GM11168 (cell line): ENCODE measurements around the gene MMP11.

Experiments used
- in situ Hi-C: fragments of 300-500 bp; cut with MboI; formaldehyde crosslinking; loops from one replicate; pipeline ENCODE4 v1.12.0; 2022; ENCODE audit warnings: low sequenced_read_pairs; ENCODE audit not compliant: unreplicated experiment

MMP11 gene

DNA sequence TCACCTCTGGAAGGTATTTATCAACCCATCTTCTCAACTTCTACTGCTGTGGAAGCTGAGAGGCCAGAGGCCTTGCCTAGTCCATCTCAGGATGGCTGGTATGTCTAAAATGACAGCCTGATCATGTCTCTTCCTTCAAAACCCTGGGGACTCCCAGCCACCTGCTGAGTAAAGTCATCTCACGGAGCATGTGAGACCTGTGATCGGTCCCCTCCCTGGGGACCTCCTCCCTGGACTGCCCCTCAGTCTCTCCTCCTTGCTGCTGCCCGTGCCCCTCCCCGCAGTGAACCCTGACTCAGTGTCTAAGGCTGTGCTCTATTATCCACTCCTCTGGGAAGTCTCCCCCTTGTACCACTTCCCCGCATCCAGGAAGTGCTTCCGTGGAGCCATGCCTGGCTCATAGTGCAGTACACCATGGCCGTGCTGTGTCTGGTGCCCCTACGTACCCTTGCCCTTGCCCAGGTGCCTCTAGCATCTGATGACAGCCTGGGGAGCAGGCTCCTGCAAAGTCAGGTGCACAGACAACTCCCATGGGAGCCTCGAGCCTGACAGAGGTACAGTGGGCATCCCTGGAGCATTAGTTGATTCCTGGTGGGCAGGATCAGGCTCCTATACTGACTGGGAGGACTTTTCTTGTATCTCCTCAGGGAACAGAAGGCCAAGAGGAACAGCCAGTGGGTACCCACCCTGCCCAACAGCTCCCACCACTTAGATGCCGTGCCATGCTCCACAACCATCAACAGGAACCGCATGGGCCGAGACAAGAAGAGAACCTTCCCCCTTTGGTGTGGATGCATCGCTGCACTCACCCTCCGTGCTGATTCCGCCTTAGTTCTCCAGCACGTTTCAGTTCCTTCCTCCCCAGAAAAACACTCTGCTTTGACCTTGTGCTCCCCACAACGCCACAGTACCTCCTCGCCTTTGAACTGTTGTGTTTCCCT, 27.9 kb downstream of the MMP11 start:
- in situ Hi-C loops: no loop called here

DNA sequence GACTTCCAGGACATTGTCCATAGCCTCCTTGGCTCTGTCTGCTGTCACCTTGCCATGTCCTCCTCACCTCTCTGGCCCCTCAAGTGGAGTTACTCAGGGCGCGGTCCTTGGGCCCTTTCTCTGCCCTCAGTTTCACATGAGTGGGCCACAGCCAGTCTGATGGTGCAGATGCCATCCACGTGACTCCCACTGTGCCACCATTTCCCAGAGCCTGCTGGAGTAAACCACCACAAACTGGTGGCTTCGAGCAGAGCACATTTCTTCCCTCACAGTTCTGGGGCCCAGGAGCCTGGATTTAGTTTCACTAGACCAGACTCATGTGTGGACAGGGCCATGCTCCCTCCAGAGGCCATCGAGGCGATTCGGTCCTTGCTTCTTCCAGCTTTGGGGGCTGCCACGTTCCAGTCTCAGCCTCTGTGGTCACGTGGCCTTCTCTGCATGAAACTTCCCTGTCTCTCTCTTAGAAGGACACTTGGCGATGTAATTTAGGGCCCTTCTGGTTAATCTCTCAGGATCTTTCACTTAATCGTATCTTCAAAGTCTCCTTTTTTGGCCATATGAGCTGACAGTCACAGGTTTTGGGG, 28.7 kb downstream of the MMP11 start:
- in situ Hi-C loops: no loop called here

DNA sequence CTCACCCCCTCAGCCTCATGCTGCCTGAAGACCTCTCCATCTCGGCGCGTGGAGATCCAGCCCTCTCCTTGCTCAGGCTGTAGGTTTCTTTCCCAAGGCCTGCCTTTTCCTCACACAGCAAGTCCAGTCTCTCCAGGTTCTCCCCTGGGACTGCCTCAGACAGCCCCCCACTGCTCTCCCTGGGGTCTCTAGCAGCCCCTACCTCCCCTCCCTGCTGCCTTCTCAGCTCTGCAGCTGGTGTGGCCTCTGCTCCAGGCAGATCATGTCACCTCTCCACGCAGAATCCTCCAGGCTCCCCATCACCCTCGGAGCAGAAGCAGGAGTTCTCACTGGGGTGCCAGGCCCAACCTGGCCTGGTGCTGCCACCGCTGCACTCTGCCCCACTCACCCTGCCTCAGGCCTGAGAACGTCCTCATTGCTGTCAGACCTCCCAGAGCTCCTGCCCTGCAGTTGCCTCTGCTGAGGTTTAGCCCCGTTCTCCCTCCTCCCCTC, 29.3 kb downstream of the MMP11 start:
- in situ Hi-C loops: no loop called here

DNA sequence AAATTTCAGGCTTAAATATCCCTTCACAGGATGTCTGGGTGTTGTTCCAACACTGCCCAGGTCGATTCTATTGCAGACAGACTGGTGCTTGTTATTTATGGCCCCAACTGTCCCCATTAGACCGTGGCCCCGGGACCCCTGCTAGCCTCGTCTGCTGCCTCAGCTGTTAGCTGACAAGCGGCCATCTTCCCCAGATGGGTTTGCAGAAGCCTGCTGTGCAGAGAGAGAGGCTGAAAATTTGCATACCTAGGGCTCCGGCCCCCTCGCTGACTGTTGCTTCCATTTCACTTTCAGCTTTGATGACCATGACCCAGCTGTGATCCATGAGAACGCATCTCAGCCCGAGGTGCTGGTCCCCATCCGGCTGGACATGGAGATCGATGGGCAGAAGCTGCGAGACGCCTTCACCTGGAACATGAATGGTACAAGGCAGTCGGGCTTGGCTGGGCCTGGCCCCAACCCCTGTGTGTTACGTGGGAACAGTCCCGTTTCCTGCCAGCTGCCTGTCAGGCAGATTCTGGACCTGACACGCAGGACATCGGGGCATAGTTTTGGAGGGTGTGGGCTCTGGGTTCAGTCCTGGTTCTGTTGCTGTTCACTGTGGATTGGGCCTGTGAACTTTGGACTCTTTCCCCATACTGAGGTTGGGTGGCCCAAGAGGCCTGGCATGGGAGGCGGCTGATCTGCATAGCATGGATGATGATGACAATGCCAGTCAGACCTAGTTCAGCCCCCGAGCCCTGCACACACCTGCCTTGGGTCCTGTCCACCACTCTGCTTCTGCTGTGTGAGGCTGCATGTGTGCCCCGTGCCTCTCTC, 30.6 kb downstream of the MMP11 start:
- in situ Hi-C loops: no loop called here

DNA sequence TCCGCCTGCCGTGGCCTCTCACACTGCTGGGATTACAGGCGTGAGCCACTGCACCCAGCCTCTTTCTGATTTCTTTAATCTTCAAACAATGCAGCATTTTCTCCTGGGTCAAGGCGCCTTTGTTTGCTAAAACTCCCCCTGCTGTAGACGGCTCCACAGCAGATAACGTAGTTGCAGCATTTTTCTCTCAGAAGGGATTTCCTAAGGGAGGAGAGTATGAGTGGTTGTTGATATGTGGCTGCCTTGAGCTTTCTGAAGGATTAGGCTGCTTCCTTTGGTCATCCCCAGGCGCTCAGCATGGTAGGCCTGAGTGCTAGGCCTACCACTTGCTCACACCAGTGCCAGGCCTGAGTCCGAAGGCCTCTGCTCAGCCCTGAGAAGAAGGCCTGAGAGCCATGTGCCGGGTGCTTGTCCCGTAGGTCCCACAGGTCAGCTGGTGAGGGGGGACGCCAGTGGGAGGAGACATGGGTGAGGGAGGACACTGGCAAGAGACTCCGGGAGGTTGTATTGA, 32.2 kb downstream of the MMP11 start:
- in situ Hi-C loops: no loop called here

DNA sequence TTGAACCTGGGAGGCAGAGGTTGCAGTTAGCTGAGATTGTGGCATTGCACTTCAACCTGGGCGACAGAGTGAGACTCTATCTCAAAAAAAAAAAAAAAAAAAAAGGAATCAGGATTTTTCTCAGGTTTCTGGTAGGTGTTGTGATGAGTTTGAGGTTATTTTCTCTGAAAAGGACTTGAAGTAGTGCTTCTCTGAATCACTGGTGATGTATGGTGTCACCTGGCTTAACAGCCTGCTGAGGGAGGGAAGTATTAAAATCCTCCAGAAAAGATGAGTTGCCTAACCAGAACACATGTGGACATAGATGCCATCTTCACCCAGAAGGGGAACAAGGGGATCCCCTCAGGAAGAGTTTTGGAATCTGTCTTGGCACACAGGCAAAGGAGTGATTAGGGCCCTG, 34.2 kb downstream of the MMP11 start:
- in situ Hi-C loops: no loop called here

DNA sequence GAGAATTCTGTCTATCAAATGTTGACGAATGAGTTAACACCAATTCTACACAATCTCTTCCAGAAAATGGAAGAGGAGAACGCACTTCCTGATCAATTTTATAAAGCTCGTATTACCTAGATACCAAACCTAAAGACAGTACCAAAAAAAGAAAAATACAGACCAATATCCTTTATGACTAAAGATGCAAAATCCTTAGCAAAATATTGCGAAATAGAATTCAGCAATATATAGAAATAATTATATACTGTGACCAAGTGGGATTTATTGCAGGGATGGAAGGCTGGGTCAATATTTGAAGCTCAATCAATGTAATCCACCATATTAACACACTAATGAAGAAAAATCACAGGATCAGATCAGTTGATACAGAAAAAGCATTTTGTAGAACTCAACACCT, 39.7 kb downstream of the MMP11 start:
- in situ Hi-C loops: no loop called here

DNA sequence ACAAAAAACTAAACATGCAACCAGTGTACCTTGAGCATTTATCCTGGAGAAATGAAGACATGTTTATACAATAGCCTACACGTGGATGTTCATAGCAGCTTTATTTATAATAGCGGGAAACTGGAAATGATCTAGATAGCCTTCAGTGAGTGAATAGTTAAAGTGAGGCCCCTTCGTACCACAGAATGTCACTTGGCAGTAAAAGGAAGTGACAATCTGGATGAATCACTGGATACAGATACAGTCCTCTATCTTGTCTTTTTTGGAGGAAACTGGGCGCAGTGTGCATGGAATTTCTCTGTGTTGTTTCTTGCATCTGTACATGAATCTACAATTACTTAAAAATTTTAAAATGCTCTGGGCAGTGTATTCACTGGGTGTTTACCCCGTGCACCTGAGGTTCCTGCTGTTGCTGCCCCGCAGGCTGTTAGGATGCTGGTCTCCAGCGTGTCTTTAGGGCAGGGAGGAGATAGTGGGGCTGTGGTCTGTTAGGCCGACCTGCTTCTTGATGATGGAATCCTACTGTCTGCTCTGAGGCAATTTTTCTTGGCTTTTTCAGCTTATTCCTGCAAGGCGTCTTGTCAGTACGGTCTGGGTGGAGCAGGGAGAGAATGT, 43.0 kb downstream of the MMP11 start:
- in situ Hi-C loops: no loop called here

DNA sequence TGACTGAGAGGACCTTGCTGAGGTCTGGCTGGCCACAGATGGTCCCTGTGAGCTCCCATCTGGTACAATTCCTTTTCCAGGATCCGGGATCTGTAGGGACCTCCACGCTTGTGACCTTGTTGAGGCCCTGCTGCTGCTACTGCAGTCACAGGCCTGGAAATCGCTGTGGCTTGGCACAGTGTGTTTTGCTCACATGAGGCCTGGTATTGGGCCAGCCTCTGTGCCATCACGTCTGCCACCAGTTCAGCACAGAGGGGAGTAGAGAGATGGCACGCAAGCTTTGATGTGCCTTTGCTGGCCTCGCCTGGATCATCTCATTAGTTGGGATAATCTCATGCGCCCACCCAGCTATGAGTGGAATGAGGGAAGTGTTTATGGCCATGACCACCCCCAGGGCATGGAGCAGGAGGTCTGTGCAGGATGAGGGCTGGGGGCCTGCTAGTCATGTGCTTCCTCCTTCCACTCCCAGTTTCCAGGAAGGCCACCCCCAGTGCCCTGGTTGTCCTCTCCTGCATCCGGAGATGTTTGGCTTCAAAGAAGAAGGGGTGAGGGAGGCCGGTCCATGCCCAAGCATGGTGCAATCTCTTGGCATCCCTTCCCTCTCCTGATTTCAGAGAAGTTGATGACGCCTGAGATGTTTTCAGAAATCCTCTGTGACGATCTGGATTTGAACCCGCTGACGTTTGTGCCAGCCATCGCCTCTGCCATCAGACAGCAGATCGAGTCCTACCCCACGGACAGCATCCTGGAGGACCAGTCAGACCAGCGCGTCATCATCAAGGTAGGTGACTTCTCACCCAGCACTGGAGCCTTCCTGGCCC, 43.7 kb downstream of the MMP11 start:
- in situ Hi-C loops: no loop called here

DNA sequence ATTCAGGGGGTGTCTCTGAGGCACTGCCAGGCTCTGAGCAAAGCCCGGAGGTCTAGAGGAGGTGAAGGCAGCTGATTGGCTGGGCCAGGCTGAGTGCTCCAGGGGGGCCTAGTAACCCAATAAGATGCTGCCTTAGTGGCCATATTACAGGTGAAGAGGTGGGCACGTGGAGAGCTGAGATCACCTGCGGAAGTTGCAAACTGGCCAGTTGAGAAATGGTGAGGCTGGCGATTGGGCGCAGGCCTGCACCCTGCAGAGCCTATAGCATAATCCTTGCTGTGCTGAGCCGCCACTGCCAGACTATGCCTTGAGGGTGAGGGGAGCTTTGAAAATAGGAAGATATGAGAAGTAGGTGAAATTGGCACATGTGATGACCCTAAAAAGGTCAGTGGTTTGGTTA, 44.5 kb downstream of the MMP11 start:
- in situ Hi-C loops: no loop called here

DNA sequence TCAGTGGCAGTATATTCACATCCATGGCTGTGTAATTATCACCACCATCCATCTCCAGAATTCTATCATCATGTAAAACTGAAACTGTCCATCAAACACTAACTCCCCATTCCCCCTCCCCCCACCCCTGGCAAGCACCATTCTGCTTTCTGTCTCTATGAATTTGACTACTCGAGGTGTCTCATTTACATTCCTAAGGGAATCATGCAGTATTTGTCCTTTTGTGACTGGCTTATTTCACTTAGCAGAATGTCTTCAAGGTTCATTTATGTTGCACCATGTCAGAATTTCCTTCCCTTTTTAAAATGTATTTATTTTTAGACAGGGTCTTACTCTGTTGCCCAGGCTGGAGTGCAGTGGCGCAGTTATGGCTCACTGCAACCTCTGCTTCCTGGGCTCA, 45.9 kb downstream of the MMP11 start:
- in situ Hi-C loops: no loop called here

DNA sequence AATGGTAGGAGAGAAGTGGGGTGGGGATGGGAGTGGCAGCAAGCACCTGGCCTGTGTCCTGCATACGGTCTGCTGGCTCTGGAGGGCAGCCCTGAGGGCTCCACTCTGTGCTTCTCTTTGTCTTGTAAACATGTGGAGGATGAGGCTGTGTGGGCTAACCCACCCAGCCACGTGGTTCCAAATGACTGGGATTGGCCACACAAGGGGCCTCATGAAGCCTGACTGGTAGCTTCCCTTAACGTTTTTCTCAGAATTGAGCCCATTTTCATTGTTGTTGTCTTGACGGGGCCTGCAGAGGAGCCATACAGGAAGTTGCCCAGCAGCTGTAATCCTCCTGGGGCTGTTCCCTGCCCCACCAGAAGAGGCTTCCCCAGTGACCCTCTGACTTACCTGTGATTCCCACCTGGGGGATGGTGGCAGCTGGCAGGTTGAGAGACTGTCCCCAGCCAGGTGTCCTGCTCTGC, 48.1 kb downstream of the MMP11 start:
- in situ Hi-C loops: no loop called here

DNA sequence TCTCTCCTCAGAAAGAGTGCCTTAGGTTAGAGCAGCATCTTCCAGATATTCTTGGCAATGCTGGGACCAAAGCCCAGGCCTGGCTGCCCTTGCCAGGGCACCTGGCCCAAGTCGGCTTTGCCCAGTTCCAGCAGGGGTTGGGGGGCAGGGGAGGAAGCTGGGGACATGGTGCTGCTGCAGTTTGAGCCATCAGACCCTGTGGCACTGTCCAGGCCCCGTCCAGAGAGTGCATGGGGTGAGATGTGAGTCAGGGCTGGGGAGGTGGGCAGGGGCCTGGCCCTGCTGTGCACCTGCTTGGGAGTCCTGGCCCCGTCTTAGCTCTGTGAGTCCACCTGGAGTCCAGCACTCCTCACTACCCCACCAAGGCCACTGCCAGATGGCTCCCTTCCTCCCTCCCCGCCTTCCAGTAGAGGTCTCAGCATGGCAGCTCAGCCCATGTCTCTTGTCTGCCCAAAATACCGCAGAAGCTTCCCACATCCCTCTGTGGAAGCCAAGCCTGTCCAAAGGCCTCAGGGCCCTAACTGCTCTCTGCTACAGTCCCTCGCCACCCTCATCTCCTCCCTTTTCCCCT, 49.5 kb downstream of the MMP11 start:
- in situ Hi-C loops: no loop called here

DNA sequence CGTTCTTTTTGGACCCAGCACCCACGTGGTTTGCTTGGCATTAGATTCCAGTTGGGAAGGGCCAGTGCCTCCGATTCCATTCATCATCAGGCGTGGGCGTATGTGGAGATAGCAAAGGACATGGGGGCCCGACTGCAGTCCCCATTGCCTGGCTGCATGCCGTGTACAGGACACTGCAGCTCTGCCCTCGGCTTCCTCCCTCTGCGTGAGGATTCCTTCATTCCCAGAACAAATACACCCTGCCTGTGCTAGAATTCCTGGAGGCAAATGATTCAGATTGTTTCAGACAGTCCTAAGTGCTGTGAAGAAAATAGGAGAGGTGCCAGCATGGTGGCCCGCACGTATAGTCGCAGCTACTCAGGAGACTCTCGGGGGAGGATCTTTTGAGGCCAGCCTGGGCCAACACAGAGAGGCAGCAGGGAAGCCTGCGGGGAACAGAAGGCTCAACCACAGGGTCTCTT, 50.7 kb downstream of the MMP11 start:
- in situ Hi-C loops: no loop called here

DNA sequence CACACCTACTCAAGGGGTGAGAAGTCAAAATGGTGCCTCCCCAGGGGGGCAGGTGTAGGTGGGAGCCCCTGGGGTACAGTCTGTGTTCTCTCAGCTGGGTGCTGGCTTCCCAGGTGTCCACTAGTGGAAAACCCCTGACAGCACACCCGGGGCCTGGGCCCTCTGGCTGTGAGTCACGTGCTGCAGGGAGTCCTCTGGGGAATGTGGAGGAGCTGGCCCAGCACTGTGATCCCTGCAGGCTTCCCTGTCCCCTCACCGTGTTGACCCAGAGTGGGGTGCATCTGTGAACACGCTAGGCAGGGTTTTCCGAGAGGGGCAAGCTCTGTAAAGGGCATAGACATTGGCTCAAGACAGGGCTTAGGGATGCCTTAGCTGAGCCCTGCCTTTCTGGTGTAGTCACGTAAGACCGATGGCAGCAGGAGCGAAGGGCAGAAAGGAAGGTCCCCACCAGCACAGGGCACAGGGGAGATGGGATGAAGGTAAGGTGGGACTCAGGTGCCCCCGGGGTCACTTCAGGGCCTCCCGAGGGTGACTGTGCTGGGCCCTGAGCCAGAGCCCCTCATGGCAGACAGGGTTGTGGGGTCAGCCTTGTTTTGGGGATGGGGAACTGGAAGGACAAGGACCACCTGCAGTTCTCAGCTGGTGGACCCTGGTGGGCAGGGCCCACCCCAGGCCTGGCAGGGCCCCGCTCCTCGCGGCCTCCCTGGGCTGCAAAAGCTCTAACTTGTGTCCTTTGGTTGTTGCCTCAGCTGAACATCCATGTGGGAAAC, 52.0 kb downstream of the MMP11 start:
- in situ Hi-C loops: no loop called here

DNA sequence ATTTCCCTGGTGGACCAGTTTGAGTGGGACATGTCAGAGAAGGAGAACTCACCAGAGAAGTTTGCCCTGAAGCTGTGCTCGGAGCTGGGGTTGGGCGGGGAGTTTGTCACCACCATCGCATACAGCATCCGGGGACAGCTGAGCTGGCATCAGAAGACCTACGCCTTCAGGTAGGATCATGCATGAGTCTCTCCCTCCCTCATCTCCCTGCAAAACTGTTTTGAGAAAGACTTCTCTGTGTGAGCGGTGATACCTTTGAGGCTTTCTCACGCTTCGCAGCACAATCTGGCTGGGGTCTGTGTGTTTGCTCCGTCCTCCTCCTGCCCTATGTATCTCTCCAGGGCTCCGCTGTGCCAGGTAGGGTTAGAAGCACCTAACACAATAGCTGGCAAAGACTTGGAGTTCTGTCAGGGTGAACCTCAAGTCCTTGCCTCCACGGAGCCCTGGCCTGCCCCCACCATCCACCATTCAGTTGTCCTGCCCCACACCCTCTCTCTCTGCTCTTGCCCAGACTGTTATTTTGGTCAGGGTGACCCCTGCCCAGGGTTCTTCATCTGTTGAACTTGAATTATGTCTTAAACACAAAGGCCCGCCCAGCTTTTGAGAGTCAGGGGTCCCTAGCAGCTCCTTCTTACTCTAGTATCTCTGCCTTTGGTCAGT, 52.7 kb downstream of the MMP11 start:
- in situ Hi-C loops: no loop called here

DNA sequence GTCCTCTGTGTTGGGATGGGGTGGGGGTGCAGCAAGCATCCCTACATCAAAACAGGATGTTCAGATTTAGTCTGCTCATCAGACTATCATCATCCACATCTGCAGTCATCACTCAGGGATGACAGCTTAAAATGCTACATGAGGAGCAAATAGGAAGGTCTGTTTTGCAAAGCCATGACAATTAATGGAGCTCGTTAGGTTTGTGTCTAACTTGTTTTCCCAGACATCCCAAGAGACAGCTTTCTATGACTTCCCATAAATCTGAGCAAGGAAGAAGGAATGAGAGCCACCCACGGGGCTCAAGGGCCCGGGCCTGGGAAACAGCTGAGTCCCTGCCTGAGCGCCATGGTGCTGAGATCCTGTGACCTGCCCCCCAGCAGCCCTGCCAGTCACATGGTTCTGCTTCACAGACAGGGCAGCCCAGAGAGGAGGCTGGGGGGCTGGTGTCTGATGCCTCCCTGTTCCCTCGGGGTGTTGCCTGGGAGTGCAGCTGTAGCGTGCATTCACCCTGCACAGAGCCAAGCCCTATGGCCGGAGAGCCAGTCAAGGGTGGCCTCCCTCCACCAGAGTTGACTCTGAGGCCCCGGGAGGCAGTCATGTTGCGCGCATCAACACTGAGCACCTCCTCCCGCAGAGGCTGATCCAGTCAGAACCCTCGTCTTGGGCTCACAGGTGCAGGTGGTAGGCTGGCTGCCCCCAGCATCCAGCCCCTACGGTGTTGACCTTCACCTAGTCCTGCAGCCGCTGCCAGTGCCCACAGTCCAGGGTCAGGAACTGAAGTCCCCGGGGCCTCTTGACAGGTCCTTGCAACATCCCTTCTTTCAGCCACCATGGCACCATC, 54.1 kb downstream of the MMP11 start:
- in situ Hi-C loops: no loop called here
